ENCODE data around the gene SLC22A31.

DNA sequence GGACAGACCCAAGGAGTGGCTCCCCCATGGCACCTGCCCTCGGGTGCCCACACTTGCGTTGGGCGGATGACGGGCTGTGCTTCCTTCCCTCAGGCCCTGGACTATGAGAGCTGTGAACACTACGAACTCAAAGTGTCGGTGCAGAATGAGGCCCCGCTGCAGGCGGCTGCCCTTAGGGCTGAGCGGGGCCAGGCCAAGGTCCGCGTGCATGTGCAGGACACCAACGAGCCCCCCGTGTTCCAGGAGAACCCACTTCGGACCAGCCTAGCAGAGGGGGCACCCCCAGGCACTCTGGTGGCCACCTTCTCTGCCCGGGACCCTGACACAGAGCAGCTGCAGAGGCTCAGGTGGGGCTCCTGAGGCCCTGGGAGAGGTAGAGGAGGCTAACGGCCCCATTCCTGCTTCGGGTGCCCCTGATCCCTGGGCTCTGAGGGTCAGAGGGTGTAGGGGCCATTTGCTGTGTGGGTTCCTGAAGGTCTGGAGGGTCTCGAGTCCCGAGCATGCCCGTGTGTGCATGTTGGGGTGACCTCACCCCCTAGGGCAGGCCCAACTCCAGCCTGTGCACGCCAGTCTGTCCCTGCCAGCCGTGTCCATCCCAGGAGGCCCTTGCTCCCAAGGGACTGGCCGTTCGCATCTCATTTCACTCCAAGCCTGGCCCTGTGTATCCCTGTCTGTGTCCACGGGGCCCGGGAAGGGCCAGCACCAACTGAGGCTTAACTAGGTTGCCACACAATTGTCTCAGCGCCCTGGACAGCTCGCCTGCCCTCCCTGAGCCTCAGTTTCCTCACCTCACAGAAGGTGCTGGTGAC, 10.0 kb downstream of the SLC22A31 start:
- TF ChIP-seq, protein P1, sequence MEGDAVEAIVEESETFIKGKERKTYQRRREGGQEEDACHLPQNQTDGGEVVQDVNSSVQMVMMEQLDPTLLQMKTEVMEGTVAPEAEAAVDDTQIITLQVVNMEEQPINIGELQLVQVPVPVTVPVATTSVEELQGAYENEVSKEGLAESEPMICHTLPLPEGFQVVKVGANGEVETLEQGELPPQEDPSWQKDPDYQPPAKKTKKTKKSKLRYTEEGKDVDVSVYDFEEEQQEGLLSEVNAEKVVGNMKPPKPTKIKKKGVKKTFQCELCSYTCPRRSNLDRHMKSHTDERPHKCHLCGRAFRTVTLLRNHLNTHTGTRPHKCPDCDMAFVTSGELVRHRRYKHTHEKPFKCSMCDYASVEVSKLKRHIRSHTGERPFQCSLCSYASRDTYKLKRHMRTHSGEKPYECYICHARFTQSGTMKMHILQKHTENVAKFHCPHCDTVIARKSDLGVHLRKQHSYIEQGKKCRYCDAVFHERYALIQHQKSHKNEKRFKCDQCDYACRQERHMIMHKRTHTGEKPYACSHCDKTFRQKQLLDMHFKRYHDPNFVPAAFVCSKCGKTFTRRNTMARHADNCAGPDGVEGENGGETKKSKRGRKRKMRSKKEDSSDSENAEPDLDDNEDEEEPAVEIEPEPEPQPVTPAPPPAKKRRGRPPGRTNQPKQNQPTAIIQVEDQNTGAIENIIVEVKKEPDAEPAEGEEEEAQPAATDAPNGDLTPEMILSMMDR (IDR thresholded peaks at IDR 0.05): no peak
- no peak for TF ChIP-seq POLR2AphosphoS5 (IDR thresholded peaks at IDR 0.05; ENCODE audit: low read depth, low read length)
